DOHH2 (cell line): ENCODE results near the gene KCNAB1.

Experiments
- H3F3A ChIP-seq: fragments of 200-600 bp; sonication (generic), shearing (Covaris generic); 2 replicates; pipeline ENCODE4 v1.6.0; 2016; ENCODE audit warnings: antibody characterized with exemption, mild to moderate bottlenecking; ENCODE audit not compliant: control insufficient read depth, insufficient read depth
- H3K27ac ChIP-seq: fragments of 200-600 bp; sonication (generic); 2 replicates; pipeline ENCODE4 v1.5.1; 2014; ENCODE audit warnings: low read depth, mild to moderate bottlenecking, low read length, moderate library complexity
- H3K27me3 ChIP-seq: fragments of 200-600 bp; sonication (generic); 2 replicates; pipeline ENCODE4 v1.6.1; 2014; ENCODE audit warnings: mild to moderate bottlenecking, low read length, mixed read lengths; ENCODE audit not compliant: control insufficient read depth
- H3K36me3 ChIP-seq: fragments of 200-600 bp; sonication (generic); 2 replicates; pipeline ENCODE4 v1.6.1; 2014; ENCODE audit warnings: mild to moderate bottlenecking, low read length, moderate library complexity, mixed read lengths; ENCODE audit not compliant: control insufficient read depth
- H3K4me1 ChIP-seq: fragments of 200-600 bp; sonication (generic); 2 replicates; pipeline ENCODE4 v1.6.1; 2014; ENCODE audit warnings: mild to moderate bottlenecking, low read length, mixed read lengths; ENCODE audit not compliant: control insufficient read depth
- H3K4me2 ChIP-seq: fragments of 200-600 bp; sonication (generic); 2 replicates; pipeline ENCODE4 v1.6.0; 2014; ENCODE audit warnings: mild to moderate bottlenecking, low read length, moderate library complexity
- H3K4me3 ChIP-seq: fragments of 200-600 bp; sonication (generic); 2 replicates; pipeline ENCODE4 v1.5.1; 2014; ENCODE audit warnings: mild to moderate bottlenecking, low read length, mixed read lengths
- H3K79me2 ChIP-seq: fragments of 200-600 bp; sonication (generic); 2 replicates; pipeline ENCODE4 v1.6.1; 2014; ENCODE audit warnings: mild to moderate bottlenecking, low read length, mixed read lengths; ENCODE audit not compliant: control insufficient read depth
- H3K9me2 ChIP-seq: fragments of 200-600 bp; sonication (generic); replicated peaks from 2 replicates; pipeline ENCODE4 v1.6.1; 2014; ENCODE audit warnings: mild to moderate bottlenecking, low read length, mixed read lengths; ENCODE audit not compliant: control insufficient read depth
- H3K9me3 ChIP-seq: fragments of 200-600 bp; sonication (generic); 2 replicates; pipeline ENCODE4 v1.6.1; 2014; ENCODE audit warnings: antibody characterized with exemption, low read length, mixed read lengths; ENCODE audit not compliant: control insufficient read depth, insufficient read depth
- H4K20me1 ChIP-seq: fragments of 200-600 bp; sonication (generic); 2 replicates; pipeline ENCODE4 v1.6.0; 2014; ENCODE audit warnings: low read depth, mild to moderate bottlenecking, antibody characterized with exemption, low read length, moderate library complexity; ENCODE audit not compliant: control insufficient read depth, insufficient read depth
- EZH2phosphoT487 ChIP-seq: fragments of 200-600 bp; sonication (generic); IDR thresholded peaks from 2 replicates; pipeline ENCODE4 v1.6.1; 2017; ENCODE audit warnings: borderline replicate concordance, mild to moderate bottlenecking, antibody characterized with exemption, low read length, moderate library complexity, mixed read lengths
- TF ChIP-seq, protein P1 (sequence below): fragments of 200-600 bp; sonication (generic); IDR thresholded peaks from one replicate; pipeline ENCODE4 v1.5.1; 2014; ENCODE audit warnings: antibody characterized with exemption, mild to moderate bottlenecking, low read depth, low read length; ENCODE audit not compliant: poor library complexity, severe bottlenecking

Gene KCNAB1

GRCh38 chr3:156160647-156161046, 40.3 kb downstream of the KCNAB1 start:
- peaks cover 12% of the 10 kb centered on the region; the same call in 1 of the 2 replicates for H3K27me3 ChIP-seq
- no peaks in the 10 kb centered on the region for H3F3A ChIP-seq
- H3K9me2 ChIP-seq = no peaks in the 10 kb centered on the region
- no peaks in the 10 kb centered on the region for H3K4me1 ChIP-seq
- H3K79me2 ChIP-seq = no peaks in the 10 kb centered on the region
- no peak overlapping the region for H3K27ac ChIP-seq
- no peaks in the 10 kb centered on the region for H3K36me3 ChIP-seq
- TF ChIP-seq, protein P1, sequence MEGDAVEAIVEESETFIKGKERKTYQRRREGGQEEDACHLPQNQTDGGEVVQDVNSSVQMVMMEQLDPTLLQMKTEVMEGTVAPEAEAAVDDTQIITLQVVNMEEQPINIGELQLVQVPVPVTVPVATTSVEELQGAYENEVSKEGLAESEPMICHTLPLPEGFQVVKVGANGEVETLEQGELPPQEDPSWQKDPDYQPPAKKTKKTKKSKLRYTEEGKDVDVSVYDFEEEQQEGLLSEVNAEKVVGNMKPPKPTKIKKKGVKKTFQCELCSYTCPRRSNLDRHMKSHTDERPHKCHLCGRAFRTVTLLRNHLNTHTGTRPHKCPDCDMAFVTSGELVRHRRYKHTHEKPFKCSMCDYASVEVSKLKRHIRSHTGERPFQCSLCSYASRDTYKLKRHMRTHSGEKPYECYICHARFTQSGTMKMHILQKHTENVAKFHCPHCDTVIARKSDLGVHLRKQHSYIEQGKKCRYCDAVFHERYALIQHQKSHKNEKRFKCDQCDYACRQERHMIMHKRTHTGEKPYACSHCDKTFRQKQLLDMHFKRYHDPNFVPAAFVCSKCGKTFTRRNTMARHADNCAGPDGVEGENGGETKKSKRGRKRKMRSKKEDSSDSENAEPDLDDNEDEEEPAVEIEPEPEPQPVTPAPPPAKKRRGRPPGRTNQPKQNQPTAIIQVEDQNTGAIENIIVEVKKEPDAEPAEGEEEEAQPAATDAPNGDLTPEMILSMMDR = no peak
- no peak for TF ChIP-seq EZH2phosphoT487
- no peaks in the 10 kb centered on the region for H4K20me1 ChIP-seq
- no peak overlapping the region for H3K4me3 ChIP-seq
- H3K4me2 ChIP-seq = no peak overlapping the region; the same call in 1 of the 2 replicates
- H3K9me3 ChIP-seq = no peaks in the 10 kb centered on the region

- no peak overlapping the region; the same call in 1 of the 2 replicates for H3K4me2 ChIP-seq
- no peaks in the 10 kb centered on the region for H3K36me3 ChIP-seq
- no peak overlapping the region for H3K4me3 ChIP-seq
- no peaks in the 10 kb centered on the region for H3F3A ChIP-seq
- TF ChIP-seq, protein P1 = no peak
- TF ChIP-seq EZH2phosphoT487 = no peak
- H3K9me2 ChIP-seq = no peaks in the 10 kb centered on the region
- H3K79me2 ChIP-seq = no peaks in the 10 kb centered on the region
- no peak overlapping the region for H3K27ac ChIP-seq
- H4K20me1 ChIP-seq = no peaks in the 10 kb centered on the region
- peaks cover 12% of the 10 kb centered on the region; the same call in 1 of the 2 replicates for H3K27me3 ChIP-seq
- no peaks in the 10 kb centered on the region for H3K4me1 ChIP-seq
- no peaks in the 10 kb centered on the region for H3K9me3 ChIP-seq
Observed at GRCh38 chr3:156161172-156161571, 40.8 kb downstream of the KCNAB1 start.

GRCh38 chr3:156163848-156164247, 43.5 kb downstream of the KCNAB1 start:
- H3K27ac ChIP-seq = no peak overlapping the region
- H3K9me2 ChIP-seq = no peaks in the 10 kb centered on the region
- no peak overlapping the region for H3K4me3 ChIP-seq
- H3K79me2 ChIP-seq = no peaks in the 10 kb centered on the region
- H3K4me2 ChIP-seq = no peak overlapping the region
- H4K20me1 ChIP-seq = no peaks in the 10 kb centered on the region
- no peaks in the 10 kb centered on the region for H3F3A ChIP-seq
- no peaks in the 10 kb centered on the region for H3K9me3 ChIP-seq
- H3K4me1 ChIP-seq = no peaks in the 10 kb centered on the region
- peaks cover 11% of the 10 kb centered on the region; the same call in 1 of the 2 replicates for H3K27me3 ChIP-seq
- no peaks in the 10 kb centered on the region for H3K36me3 ChIP-seq
- TF ChIP-seq, protein P1 = no peak
- TF ChIP-seq EZH2phosphoT487 = no peak

- Histone ChIP-seq H3K4me3 (no peak overlapping the region), H3F3A (no peaks in the 10 kb centered on the region), H3K27ac (no peak overlapping the region), H3K9me3 (no peaks in the 10 kb centered on the region), H3K4me2 (no peak overlapping the region), H3K27me3 (0 out of 2 replicates have a peak, but pooled peaks cover 7% of the 10 kb centered on the region), H3K9me2 (no peaks in the 10 kb centered on the region), H3K79me2 (no peaks in the 10 kb centered on the region), H3K4me1 (no peaks in the 10 kb centered on the region), H4K20me1 (no peaks in the 10 kb centered on the region), H3K36me3 (no peaks in the 10 kb centered on the region)
- TF ChIP-seq EZH2phosphoT487 = no peak
- TF ChIP-seq, protein P1 = no peak
Observed at GRCh38 chr3:156166808-156167207, 46.4 kb downstream of the KCNAB1 start.
